Aorta (tissue), 5 donors: ENCODE results near the gene CTSW. TPM values are rescaled to one million over a fixed set of nuclear protein-coding genes. Genes with fewer than 3 reads are reported as not detected.

Source experiments
- ATAC-seq: fragments of 200-7000 bp; cut with Tn5 transposase; one replicate; pipeline ENCODE4 v1.9.1; 2022; ENCODE audit warnings: moderate library complexity; ENCODE audit not compliant: low FRiP score
- DNase-seq, 2 donors: peaks; one replicate each; pipeline ENCODE4 v3.0.0-alpha.2; 2020
- H3K27ac ChIP-seq, 2 donors: one replicate each; pipeline ENCODE4 v1.5.1; 2013; ENCODE audit warnings: low read length in 2 of 2, mild to moderate bottlenecking in 2 of 2, moderate library complexity in 2 of 2, control low read depth in 1 of 2, inconsistent platforms in 1 of 2, low read depth in 1 of 2
- H3K27me3 ChIP-seq, 2 donors: one replicate each; pipeline ENCODE4 v1.6.1; 2013; ENCODE audit warnings: control low read depth in 1 of 2, low read length in 1 of 2, mild to moderate bottlenecking in 1 of 2, moderate library complexity in 1 of 2; ENCODE audit not compliant: insufficient read depth in 2 of 2, control insufficient read depth in 1 of 2
- H3K36me3 ChIP-seq, 2 donors: one replicate each; pipeline ENCODE4 v1.6.1; 2013; ENCODE audit warnings: control low read depth in 1 of 2, low read length in 1 of 2, mild to moderate bottlenecking in 1 of 2; ENCODE audit not compliant: insufficient read depth in 2 of 2, control insufficient read depth in 1 of 2
- H3K4me1 ChIP-seq, 2 donors: one replicate each; pipeline ENCODE4 v1.6.1; 2013; ENCODE audit warnings: low read length in 2 of 2, control low read depth in 1 of 2, mild to moderate bottlenecking in 1 of 2, moderate library complexity in 1 of 2; ENCODE audit not compliant: insufficient read depth in 2 of 2, control insufficient read depth in 1 of 2
- H3K4me3 ChIP-seq, 2 donors: one replicate each; pipeline ENCODE4 v1.5.1; 2013; ENCODE audit warnings: low read length in 2 of 2, control low read depth in 1 of 2, mild to moderate bottlenecking in 1 of 2
- H3K9me3 ChIP-seq: one replicate; pipeline ENCODE4 v1.6.1; 2013; ENCODE audit warnings: mild to moderate bottlenecking, low read length; ENCODE audit not compliant: control insufficient read depth
- WGBS, 2 donors: extraction: QIAGEN DNeasy Blood & Tissue Kit; methylation state at CpG; one replicate each; pipeline ENCODE4 v1.1.7; 2013; 5-methylcytosine and 5-hydroxymethylcytosine counted together
- intact Hi-C, 2 donors: fragments of 100-400 bp; cut with DNase I; formaldehyde crosslinking; loops; one replicate each; pipeline versions ENCODE4 v1.14.2 to v1.15.0; 2022
- polyA plus RNA-seq, 2 donors: library from polyadenylated mRNA; stranded (reverse); fragments of 200-250 nt; gene quantifications; one replicate each; pipeline ENCODE4 v1.2.3, GENCODE V29; 2013
- total RNA-seq, 2 donors: library from RNA; stranded (reverse); fragmentation: NEBNext Ultra II Directional; extraction: Animal tissue kit (Norgen Biotek cat#: 25700); gene quantifications; one replicate each; pipeline ENCODE4 v1.2.1, GENCODE V29; 2021
- donor health status: healthy with polysubstance abuse.
- donor health status: Bipolar disorder and iron deficiency.
- donor health status: DM: no; HTN: no; CAD: no.
- donor health status: DM: no; HTN: no; CAD: no.
- donor health status: DM: yes; HTN: yes; CAD: no.

CTSW gene
- total and polyA plus RNA-seq, 4 donors = 1.8 to 3.9 (median 2.3) TPM

- Histone ChIP-seq H3K9me3 (no peaks in the 10 kb centered on the region), H3K4me1 (no peaks in the 10 kb centered on the region), H3K27me3 (no peaks in the 10 kb centered on the region), H3K36me3 (no peaks in the 10 kb centered on the region), H3K4me3 (no peak overlapping the region), H3K27ac (no peak overlapping the region)
- ATAC-seq (no peak), DNase-seq (no peak)
- intact Hi-C loops = loop anchor here in 1 of 2 donors (5.0 kb wide), 2 partner anchors 34 to 41 kb away; partner anchors contain the start of genes FIBP and SART1
- WGBS, 2 donors = 63 to 71% methylated on average over 12 of the region's 12 CpGs
Observed at GRCh38 chr11:65921033-65921555, 41.5 kb downstream of the CTSW start.

DNA sequence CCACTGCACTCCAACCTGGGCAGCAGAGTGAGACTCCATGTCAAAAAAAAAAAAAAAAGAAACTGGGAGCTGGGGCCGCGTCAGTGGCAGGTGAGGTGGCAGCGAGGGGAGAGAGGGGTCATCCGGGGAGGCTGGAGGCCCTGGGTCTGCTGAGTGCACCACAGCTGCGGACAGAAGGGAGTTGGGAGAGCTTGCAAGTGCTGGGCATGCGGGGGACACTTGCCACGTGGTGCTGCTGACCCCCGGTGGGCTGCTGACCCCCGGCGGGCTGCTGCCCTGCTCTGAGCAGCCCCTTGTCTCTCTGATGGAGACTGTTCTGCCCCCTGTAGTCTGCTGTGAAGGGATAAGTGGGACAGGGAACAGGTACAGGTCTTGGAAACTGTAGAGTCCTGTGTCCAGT lies 42.2 kb downstream of the CTSW start:
- intact Hi-C loops = loop anchor here in 1 of 2 donors (5.0 kb wide), 2 partner anchors 35 to 40 kb away; partner anchors contain the start of genes FIBP and SART1
- no peaks in the 10 kb centered on the region for H3K36me3 ChIP-seq
- H3K9me3 ChIP-seq = no peaks in the 10 kb centered on the region
- no peak overlapping the region for H3K4me3 ChIP-seq
- H3K4me1 ChIP-seq = no peaks in the 10 kb centered on the region
- no peak for DNase-seq
- 88 to 90% methylated on average over 10 of the region's 10 CpGs for WGBS, 2 donors
- no peak for ATAC-seq
- no peak overlapping the region for H3K27ac ChIP-seq
- no peaks in the 10 kb centered on the region for H3K27me3 ChIP-seq

DNA sequence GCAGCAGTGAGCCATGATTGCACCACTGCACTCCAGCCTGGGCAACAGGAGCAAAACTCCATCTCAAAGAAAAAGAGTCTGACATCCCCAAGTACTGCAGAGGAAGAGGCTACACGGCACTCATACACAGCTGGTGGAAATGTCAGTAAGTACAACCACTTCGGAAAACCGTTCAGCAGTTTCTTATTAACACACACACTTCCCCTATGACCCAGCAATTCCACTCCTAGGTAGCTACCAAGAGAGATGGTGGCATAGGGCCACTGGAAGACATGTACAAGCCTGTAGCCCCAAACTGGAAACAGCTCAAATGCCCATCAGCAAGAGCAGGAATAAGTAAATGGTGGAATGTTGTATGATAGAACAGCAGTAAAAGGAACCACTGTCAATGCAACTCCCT lies 42.9 kb downstream of the CTSW start:
- WGBS, 2 donors = 87% methylated on average over 3 of the region's 3 CpGs
- Histone ChIP-seq H3K36me3 (no peaks in the 10 kb centered on the region), H3K27ac (no peak overlapping the region), H3K9me3 (no peaks in the 10 kb centered on the region), H3K27me3 (no peaks in the 10 kb centered on the region), H3K4me1 (no peaks in the 10 kb centered on the region), H3K4me3 (no peak overlapping the region)
- DNase-seq (no peak), ATAC-seq (no peak)
- intact Hi-C loops = loop anchor here in 1 of 2 donors (5.0 kb wide), 2 partner anchors 35 to 40 kb away; partner anchors contain the start of genes FIBP and SART1

- Histone ChIP-seq H3K27ac (no peak overlapping the region), H3K9me3 (no peaks in the 10 kb centered on the region), H3K4me1 (no peaks in the 10 kb centered on the region), H3K36me3 (no peaks in the 10 kb centered on the region), H3K4me3 (no peak overlapping the region), H3K27me3 (no peaks in the 10 kb centered on the region)
- DNase-seq (no peak), ATAC-seq (no peak)
- intact Hi-C loops = no loop called here
- WGBS, 2 donors = 6 to 7% methylated on average over 2 of the region's 2 CpGs
Observed at GRCh38 chr11:65925397-65925796, 45.8 kb downstream of the CTSW start.

DNA sequence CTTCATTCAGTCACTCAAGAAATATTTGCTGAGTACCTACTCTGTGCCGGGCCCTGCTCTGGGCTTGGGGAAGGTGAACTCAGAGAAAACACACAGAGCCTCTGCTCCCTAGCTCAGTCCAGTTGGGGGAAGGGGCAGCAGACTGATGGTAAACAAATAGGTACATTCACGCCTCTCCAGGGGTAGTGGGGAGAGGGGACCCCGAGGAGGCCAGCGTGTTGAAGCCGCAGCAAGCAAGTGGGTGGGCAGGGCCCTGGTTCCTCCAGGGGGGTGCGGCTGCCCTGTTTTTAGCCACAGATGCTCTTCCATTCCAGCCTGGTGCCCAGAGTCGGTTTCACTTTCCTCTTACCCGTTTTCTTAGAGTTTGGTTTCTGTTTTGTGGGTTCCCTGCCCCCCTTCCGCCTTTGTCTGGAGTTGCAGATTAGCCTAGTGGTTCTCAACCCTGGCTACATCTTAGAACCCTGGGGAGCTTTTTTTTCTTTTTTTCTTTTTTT lies 48.3 kb downstream of the CTSW start:
- Histone ChIP-seq H3K4me3 (no peak overlapping the region), H3K27me3 (no peaks in the 10 kb centered on the region), H3K4me1 (no peaks in the 10 kb centered on the region), H3K27ac (no peak overlapping the region), H3K36me3 (no peaks in the 10 kb centered on the region), H3K9me3 (no peaks in the 10 kb centered on the region)
- 55 to 60% methylated on average over 9 of the region's 9 CpGs for WGBS, 2 donors
- ATAC-seq (no peak), DNase-seq (peak in 1 of 2 donors; percentile 64)
- intact Hi-C loops = no loop called here

GRCh38 chr11:65928667-65929066 lies 49.0 kb downstream of the CTSW start:
- no peaks in the 10 kb centered on the region for H3K27me3 ChIP-seq
- H3K4me1 ChIP-seq = no peaks in the 10 kb centered on the region
- DNase-seq (no peak), ATAC-seq (no peak)
- no peaks in the 10 kb centered on the region for H3K9me3 ChIP-seq
- H3K4me3 ChIP-seq = no peak overlapping the region
- WGBS, 2 donors = 76% methylated on average over 6 of the region's 6 CpGs
- no peaks in the 10 kb centered on the region for H3K36me3 ChIP-seq
- no peak overlapping the region for H3K27ac ChIP-seq
- intact Hi-C loops = no loop called here

DNA sequence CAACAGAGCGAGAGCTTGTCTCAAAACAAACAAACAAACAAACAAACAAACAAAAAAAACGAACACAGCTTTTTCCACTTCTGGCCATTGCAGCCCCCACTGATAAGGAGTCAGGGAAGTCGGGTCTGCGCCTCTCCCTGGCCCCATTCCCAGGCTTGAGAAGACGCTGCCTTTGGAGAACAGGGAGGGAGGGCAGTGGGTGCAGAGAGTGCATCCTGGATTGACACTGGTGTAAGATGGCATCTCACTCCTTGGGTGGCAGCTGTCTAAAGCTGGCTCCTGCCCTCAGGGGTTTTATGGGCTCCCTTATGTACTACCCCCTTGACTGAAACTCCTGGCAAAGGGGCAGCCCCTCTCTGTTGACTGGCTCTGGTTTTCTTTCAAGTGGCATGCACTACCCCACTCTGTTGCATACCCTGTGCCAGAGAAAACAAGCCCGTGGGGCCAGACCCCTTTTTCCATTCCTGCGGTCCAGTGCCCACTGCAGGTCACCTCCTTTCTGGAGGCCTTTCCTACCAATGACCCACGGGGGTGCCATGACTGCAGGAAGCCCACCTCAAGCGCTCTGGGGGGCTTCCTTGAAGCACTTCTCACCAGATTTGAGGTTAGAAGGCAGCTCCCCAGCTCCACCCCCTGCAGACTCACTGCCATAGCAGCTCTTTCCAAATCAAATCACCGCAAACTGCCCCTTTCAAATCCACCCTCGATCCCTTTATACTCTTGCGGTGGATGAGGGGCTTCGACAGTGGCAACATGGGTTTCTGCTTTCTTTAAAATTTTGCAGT lies 52.3 kb downstream of the CTSW start:
- DNase-seq = no peak
- H3K4me1 ChIP-seq = no peaks in the 10 kb centered on the region
- ATAC-seq = no peak
- no peaks in the 10 kb centered on the region for H3K27me3 ChIP-seq
- H3K9me3 ChIP-seq = no peaks in the 10 kb centered on the region
- intact Hi-C loops = no loop called here
- WGBS, 2 donors = 37 to 39% methylated on average over 13 of the region's 13 CpGs
- H3K36me3 ChIP-seq = no peaks in the 10 kb centered on the region
- H3K27ac ChIP-seq = no peak overlapping the region
- H3K4me3 ChIP-seq = no peak overlapping the region

DNA sequence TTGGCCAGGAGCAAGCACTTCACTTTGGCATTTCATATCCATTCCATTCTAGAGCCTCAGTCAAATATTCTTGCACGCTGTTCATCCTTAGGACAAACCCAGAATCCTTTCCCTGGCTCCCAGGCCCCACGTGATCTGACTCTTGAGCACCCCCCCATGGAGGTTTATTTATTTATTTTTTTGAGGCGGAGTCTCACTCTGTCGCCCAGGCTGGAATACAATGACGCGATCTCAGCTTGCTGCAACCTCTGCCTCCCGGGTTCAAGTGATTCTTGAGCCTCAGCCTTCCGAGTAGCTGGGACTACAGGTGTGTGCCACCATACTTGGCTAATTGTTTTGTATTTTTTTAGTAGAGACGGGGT lies 52.9 kb downstream of the CTSW start:
- H3K9me3 ChIP-seq = no peaks in the 10 kb centered on the region
- intact Hi-C loops = no loop called here
- no peaks in the 10 kb centered on the region for H3K4me1 ChIP-seq
- WGBS, 2 donors = 28 to 29% methylated on average over 9 of the region's 9 CpGs
- H3K4me3 ChIP-seq = no peak overlapping the region
- DNase-seq (no peak), ATAC-seq (no peak)
- no peaks in the 10 kb centered on the region for H3K36me3 ChIP-seq
- no peak overlapping the region for H3K27ac ChIP-seq
- H3K27me3 ChIP-seq = no peaks in the 10 kb centered on the region
